T-cell (primary cell): Measurements from ENCODE around the gene COX11. TPM values are rescaled to one million over a fixed set of nuclear protein-coding genes. Genes with fewer than 3 reads are reported as not detected.

Experiments
- total RNA-seq, 35 experiments: library from RNA in 6 of 35; stranded (reverse) in 6 of 35; fragments of 120-200 nt in 1 of 35; gene quantifications; one replicate each; pipeline versions ENCODE4 v1.2.1 to v1.2.4 and lab custom pipeline; 2013 to 2026

COX11 gene
- total RNA-seq, 5 donors from 2014 or later (not counting 1 experiment from before 2014, with no cell fraction given), result 37.6 to 74.1 (median 56.0) TPM

Other genes with a start within 250 kb of the COX11 start
- gene TOM1L1, start 67.8 kb downstream of the COX11 start, total RNA-seq, result under 1 TPM in 4 of 5 donors, not detected in 1; 0.26 to 0.67 (median 0.49) TPM
- gene STXBP4, start 111 bp upstream of the COX11 start, total RNA-seq, result 10 to 100 TPM in 1 of 5 donors, 1 to 10 TPM in 4; 5.7 to 10.6 (median 9.1) TPM